ENCODE measurements around the gene EVA1B.

DNA sequence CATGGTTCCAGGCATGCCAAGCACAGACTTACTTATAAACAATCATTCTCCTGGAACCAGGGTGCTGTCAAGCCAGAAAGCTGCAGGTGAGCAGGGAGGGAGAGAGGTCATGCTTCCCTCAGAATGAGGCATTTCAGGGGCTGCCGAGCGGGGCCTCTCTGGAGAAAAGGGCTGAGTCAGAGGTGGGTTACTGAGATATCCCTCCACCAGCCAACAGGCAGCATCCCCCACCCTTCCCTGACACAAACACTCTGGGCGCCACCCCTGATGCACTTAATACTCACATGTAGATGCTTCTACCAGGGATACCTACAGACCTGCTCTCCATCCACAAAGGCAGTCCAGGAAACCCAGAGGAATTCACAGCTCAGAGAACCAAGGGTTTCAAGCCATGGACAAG, 49.2 kb upstream of the EVA1B start:
- TF ChIP-seq, protein P1, sequence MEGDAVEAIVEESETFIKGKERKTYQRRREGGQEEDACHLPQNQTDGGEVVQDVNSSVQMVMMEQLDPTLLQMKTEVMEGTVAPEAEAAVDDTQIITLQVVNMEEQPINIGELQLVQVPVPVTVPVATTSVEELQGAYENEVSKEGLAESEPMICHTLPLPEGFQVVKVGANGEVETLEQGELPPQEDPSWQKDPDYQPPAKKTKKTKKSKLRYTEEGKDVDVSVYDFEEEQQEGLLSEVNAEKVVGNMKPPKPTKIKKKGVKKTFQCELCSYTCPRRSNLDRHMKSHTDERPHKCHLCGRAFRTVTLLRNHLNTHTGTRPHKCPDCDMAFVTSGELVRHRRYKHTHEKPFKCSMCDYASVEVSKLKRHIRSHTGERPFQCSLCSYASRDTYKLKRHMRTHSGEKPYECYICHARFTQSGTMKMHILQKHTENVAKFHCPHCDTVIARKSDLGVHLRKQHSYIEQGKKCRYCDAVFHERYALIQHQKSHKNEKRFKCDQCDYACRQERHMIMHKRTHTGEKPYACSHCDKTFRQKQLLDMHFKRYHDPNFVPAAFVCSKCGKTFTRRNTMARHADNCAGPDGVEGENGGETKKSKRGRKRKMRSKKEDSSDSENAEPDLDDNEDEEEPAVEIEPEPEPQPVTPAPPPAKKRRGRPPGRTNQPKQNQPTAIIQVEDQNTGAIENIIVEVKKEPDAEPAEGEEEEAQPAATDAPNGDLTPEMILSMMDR (conservative IDR thresholded peaks at IDR 0.05 in 1 of 2, IDR thresholded peaks at IDR 0.05 in 1 of 2; ENCODE audit: extremely low read depth in 1 of 2, insufficient read depth in 1 of 2, low read depth in 1 of 2, low read length in 2 of 2) = no peak
- TF ChIP-seq EZH2 (IDR thresholded peaks at IDR 0.05; ENCODE audit: borderline replicate concordance, low read length) = no peak
